NCI-H2107 (cell line): Measurements from ENCODE around the gene DACT2.

ENCODE experiments used
- DNase-seq: peaks from one replicate; lab custom pipeline; 2025; lab: John Stamatoyannopoulos, UW

The DACT2 gene

DNA sequence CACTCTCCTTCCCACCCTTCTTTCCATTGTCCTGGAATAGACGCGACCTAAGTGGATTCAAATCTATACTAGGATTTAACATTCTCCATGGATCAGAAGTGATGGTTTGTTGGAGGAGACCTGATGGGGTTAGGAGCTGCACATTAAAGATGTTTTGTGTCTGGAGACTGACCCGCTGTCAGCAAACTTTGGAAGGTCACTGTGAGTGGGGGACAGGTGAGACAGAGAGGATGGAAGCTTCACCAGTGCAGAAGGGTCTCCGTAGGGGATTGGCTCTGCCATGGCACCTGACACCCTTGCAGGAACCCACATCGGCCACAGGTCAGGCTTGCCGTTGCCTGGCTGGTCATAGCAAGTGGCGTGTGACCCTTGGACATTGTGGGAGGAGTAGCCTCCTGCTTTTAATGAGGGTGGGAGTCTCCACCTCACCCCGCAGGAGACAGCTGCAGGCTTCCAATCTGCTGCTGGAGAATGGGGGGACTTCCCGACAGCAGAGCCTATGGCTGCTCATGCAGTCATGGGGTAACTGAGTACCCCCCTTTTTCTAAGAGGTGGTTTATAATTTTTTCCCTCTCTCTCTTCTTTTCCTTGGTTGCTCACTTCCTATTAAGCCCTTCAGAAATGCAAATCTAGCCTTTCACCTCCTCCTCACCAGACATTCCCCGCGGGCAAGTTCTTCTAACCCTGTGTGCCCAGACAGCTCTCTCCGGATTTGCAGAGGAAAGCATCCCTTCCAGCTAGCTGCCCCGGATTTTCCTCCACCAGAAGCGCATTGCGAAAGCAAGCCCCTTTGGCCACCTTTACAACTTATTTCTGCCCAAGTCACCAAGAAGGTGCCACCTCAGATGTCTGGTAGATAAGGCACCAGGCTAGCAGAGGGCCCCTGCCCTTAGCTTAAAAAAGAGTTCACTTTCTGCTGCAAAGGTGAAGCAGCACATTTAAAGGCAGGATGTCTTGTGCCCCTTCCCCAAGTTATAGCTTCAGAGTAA, 53.5 kb downstream of the DACT2 start:
- no peak for DNase-seq

- DNase-seq = no peak
Observed at GRCh38 chr6:168265394-168265793, 54.2 kb downstream of the DACT2 start.

GRCh38 chr6:168264593-168265335, 54.8 kb downstream of the DACT2 start:
- no peak for DNase-seq

DNA sequence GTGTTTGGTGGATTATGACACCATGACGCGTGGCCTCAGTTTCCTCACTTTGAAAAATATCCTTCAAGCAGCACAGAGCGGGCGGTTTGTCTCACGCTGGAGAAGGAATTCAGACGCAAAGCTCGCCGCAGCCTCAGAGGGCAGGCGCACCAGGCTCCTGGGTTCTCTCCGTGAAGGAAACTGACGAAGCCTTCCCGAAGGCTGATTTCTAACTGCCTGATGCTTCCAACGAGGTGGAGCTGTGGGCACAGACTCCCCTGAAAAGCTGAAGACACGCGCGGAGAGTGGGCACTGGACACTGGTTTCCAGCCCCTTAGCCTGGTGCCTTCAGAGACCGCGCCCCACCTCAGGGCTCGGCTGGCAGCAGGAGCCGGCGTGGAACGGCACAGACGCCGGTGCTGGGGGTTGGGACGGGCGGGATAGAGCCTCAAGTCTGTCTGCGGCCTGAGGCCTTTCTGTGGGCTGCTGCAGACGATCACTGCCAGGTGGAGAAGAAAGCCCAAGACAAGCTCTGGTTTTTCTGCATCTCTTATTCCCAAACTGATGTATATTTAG, 56.1 kb downstream of the DACT2 start:
- DNase-seq = no peak

DNA sequence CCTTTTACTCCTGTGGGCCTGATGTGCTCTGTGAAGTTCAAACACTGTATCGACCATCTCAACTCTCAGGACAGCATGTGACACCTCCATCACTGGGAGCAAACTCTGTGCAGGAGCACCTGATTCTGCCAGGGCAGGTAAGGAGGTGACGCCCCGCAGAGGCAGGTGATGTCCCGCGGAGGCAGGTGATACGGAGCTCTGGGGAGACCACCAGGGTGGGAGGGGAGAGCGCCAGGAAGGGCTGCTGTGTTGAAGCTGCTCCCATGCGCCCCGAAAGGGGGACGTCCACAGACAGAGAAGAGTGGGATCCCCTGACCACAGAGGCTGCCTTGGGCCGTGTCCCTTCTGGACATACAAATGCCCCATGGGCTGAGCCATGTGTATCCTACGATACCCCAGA, 58.3 kb downstream of the DACT2 start:
- no peak for DNase-seq

DNA sequence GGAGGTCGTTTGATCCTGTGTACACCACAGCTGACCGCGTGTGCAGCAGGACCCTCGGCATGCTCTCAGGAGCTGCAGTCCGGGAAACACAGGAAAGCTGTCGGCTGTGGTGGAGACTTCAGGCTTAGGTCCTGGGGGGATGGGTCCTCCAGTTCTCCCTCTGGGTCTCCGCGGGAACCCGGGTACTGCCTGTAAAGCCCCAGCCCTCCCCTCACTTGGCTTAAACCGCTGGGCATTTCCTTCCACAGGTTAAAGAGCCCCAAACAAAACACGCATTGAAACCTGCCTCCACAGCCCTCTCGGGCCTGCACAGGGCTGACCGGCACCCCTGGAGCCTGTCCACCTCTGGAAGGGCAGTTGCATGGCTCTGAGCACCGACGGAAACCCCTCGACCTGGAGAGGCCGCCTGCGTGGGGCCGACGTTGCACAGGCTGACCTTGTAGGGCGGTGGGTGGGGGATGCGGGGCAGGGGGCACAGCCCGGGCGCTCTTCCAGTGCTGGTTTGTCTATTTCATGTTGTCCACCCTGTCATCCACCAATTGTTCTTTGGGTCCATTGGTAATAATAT, 59.1 kb downstream of the DACT2 start:
- no peak for DNase-seq

GRCh38 chr6:168258795-168259194, 60.8 kb downstream of the DACT2 start:
- DNase-seq = no peak

DNA sequence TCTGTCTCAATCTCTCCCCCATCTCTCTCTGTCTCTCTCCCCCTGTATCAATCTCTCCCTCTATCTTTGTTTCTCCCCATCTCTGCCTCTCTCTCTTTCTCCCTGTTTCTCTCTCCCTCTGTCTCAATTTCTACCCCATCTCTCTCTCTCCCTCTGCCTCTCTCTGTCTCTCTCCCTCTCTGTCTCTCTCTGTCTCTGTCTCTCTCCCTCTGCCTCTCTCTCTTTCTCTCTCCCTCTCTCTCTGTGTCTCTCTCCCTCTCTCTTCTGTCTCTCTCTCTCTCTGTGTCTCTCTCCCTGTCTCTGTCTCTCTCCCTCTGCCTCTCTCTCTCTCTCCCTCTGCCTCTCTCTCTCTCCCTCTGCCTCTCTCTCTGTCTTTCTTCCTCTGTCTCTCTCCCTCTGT, 62.6 kb downstream of the DACT2 start:
- no peak for DNase-seq
